ENCODE results near the gene SMPDL3B. TPM values are rescaled to one million over a fixed set of nuclear protein-coding genes. Genes with fewer than 3 reads are reported as not detected.
A peak's percentile ranks its signal among the peaks of the same experiment; 100 is the strongest.

SMPDL3B gene
- total RNA-seq, 4 donors from 2014 or later: 0.29 TPM; not detected in 3

- in situ Hi-C loops (cut with MboI; ENCODE audit: low sequenced_read_pairs in 4 of 4): no loop called here
- no peak for DNase-seq
- TF ChIP-seq POLR2A (IDR thresholded peaks at IDR 0.05): no peak
- TF ChIP-seq, protein P1, sequence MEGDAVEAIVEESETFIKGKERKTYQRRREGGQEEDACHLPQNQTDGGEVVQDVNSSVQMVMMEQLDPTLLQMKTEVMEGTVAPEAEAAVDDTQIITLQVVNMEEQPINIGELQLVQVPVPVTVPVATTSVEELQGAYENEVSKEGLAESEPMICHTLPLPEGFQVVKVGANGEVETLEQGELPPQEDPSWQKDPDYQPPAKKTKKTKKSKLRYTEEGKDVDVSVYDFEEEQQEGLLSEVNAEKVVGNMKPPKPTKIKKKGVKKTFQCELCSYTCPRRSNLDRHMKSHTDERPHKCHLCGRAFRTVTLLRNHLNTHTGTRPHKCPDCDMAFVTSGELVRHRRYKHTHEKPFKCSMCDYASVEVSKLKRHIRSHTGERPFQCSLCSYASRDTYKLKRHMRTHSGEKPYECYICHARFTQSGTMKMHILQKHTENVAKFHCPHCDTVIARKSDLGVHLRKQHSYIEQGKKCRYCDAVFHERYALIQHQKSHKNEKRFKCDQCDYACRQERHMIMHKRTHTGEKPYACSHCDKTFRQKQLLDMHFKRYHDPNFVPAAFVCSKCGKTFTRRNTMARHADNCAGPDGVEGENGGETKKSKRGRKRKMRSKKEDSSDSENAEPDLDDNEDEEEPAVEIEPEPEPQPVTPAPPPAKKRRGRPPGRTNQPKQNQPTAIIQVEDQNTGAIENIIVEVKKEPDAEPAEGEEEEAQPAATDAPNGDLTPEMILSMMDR (IDR thresholded peaks at IDR 0.05 in 4 of 5, conservative IDR thresholded peaks at IDR 0.05 in 1 of 5): no peak
- intact Hi-C loops (cut with DNase I; ENCODE audit: low total_unique reads): no loop called here
- Histone ChIP-seq H3K4me3 (no peak overlapping the region), H3K27ac (no peak overlapping the region), H3K27me3 (no peaks in the 10 kb centered on the region), H3K4me1 (no peaks in the 10 kb centered on the region), H3K36me3 (peaks cover 3 to 74% of the 10 kb centered on the region in 2 donors), H3K9me3 (no peaks in the 10 kb centered on the region)
- no peak for ATAC-seq
Observed at GRCh38 chr1:27894521-27894920, 40.3 kb upstream of the SMPDL3B start.

DNA sequence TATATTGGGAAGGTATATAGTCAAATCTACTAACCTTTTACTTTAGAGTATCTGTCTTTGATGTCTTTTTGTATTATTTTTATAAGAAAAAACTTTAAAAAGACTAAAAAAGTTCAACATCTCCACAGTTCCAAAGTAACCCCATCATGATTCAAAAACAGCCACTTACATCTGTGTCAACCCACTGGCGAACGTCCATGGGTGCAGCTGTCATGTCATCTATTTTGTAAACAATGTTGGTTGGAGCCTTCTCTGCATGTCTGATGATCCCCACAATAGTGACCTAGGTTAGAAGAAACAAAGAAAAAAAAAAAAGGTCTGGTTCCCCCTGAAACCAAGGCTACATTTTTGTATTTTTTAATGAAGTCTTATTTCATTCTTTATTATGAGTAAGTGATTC is 28.0 kb upstream of the SMPDL3B start:
- DNase-seq (peak; percentile 57 to 73), ATAC-seq (peak; percentile 88 to 97)
- H3K4me1 ChIP-seq: peaks cover 13 to 17% of the 10 kb centered on the region in 2 donors
- H3K4me3 ChIP-seq: no peak overlapping the region
- no peaks in the 10 kb centered on the region for H3K27me3 ChIP-seq
- H3K27ac ChIP-seq: peak overlapping the region; percentile 60 to 70 (median 67)
- TF ChIP-seq POLR2A (IDR thresholded peaks at IDR 0.05): no peak
- TF ChIP-seq, protein P1 (IDR thresholded peaks at IDR 0.05 in 4 of 5, conservative IDR thresholded peaks at IDR 0.05 in 1 of 5): no peak
- H3K36me3 ChIP-seq: peaks cover 0 to 82% of the 10 kb centered on the region in 2 donors
- H3K9me3 ChIP-seq: no peaks in the 10 kb centered on the region
- intact Hi-C loops (cut with DNase I; ENCODE audit: low total_unique reads): loop anchor here (5.0 kb wide), 1 partner anchor 49 kb away; no protein-coding TSS in a partner anchor
- in situ Hi-C loops (cut with MboI; ENCODE audit: low sequenced_read_pairs in 4 of 4): no loop called here

DNA sequence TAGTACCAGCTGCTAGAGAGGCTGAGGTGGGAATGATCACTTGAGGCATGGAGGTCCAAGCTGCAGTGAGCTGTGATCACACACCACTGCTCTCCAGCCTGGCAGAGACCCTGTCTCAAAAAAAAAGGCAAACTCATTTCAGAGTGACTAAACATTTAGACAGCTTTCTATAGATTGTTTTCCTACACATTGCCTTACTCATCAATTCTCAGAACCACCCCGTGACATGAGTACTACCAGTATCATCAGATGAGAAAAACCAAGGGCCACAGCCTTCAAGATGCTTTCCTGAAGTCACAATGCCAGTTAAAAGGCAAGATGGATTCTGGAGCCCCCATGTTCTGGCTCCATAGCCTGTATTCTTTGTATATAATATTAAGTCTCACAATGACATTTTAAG is 22.4 kb upstream of the SMPDL3B start:
- DNase-seq (no peak), ATAC-seq (no peak)
- Histone ChIP-seq H3K4me3 (no peak overlapping the region), H3K4me1 (peaks cover 0 to 10% of the 10 kb centered on the region in 2 donors), H3K9me3 (no peaks in the 10 kb centered on the region), H3K36me3 (peaks cover 0 to 34% of the 10 kb centered on the region in 2 donors), H3K27me3 (no peaks in the 10 kb centered on the region), H3K27ac (no peak overlapping the region)
- in situ Hi-C loops (cut with MboI; ENCODE audit: low sequenced_read_pairs in 4 of 4): no loop called here
- TF ChIP-seq, protein P1 (IDR thresholded peaks at IDR 0.05 in 4 of 5, conservative IDR thresholded peaks at IDR 0.05 in 1 of 5): no peak
- no peak for TF ChIP-seq POLR2A (IDR thresholded peaks at IDR 0.05)
- intact Hi-C loops (cut with DNase I; ENCODE audit: low total_unique reads): no loop called here

GRCh38 chr1:27915082-27915575 is 19.7 kb upstream of the SMPDL3B start:
- peaks cover 0 to 18% of the 10 kb centered on the region in 2 donors for H3K36me3 ChIP-seq
- no peak for ATAC-seq
- no peak for DNase-seq
- no peaks in the 10 kb centered on the region for H3K27me3 ChIP-seq
- H3K27ac ChIP-seq: peak overlapping the region; percentile 76 to 95 (median 86)
- no peaks in the 10 kb centered on the region for H3K9me3 ChIP-seq
- intact Hi-C loops (cut with DNase I; ENCODE audit: low total_unique reads) (no loop called here), in situ Hi-C loops (cut with MboI; ENCODE audit: low sequenced_read_pairs in 4 of 4) (no loop called here)
- H3K4me1 ChIP-seq: peaks cover 0 to 6% of the 10 kb centered on the region in 2 donors
- H3K4me3 ChIP-seq: peak overlapping the region; percentile 71 to 99 (median 76)
- TF ChIP-seq POLR2A (IDR thresholded peaks at IDR 0.05): no peak
- TF ChIP-seq, protein P1 (IDR thresholded peaks at IDR 0.05 in 4 of 5, conservative IDR thresholded peaks at IDR 0.05 in 1 of 5): no peak

- Histone ChIP-seq H3K27me3 (no peaks in the 10 kb centered on the region), H3K27ac (no peak overlapping the region), H3K4me1 (no peaks in the 10 kb centered on the region), H3K36me3 (no peaks in the 10 kb centered on the region), H3K4me3 (no peak overlapping the region), H3K9me3 (no peaks in the 10 kb centered on the region)
- no peak for ATAC-seq
- in situ Hi-C loops (cut with MboI; ENCODE audit: low sequenced_read_pairs in 4 of 4): no loop called here
- TF ChIP-seq, protein P1 (IDR thresholded peaks at IDR 0.05 in 4 of 5, conservative IDR thresholded peaks at IDR 0.05 in 1 of 5): no peak
- TF ChIP-seq POLR2A (IDR thresholded peaks at IDR 0.05): no peak
- intact Hi-C loops (cut with DNase I; ENCODE audit: low total_unique reads): no loop called here
- no peak for DNase-seq
Observed at GRCh38 chr1:27922272-27922671, 12.5 kb upstream of the SMPDL3B start.
